GF-D8 (cell line): ENCODE results near the gene SAMD3.
"Not testable (repeated sequence)": the region's sequence is repeated elsewhere in the genome, so short reads cannot be mapped to it uniquely, and the experiment has no call there.

Source experiments
- DNase-seq: peaks from one replicate; lab custom pipeline; 2025; lab: John Stamatoyannopoulos, UW

Gene SAMD3

GRCh38 chr6:130211691-130212090 is 11.1 kb downstream of the SAMD3 start:
- DNase-seq = no peak

- no peak for DNase-seq
Observed at GRCh38 chr6:130207979-130208649, 14.6 kb downstream of the SAMD3 start.

- no peak for DNase-seq
Observed at GRCh38 chr6:130206479-130206878, 16.3 kb downstream of the SAMD3 start.

GRCh38 chr6:130204322-130204721 is 18.4 kb downstream of the SAMD3 start:
- DNase-seq = no peak

GRCh38 chr6:130203370-130203769 is 19.4 kb downstream of the SAMD3 start:
- DNase-seq = no peak

GRCh38 chr6:130202782-130203181 is 20.0 kb downstream of the SAMD3 start:
- DNase-seq = no peak

- no peak for DNase-seq
Observed at GRCh38 chr6:130200020-130200419, 22.7 kb downstream of the SAMD3 start.

- DNase-seq = no peak
Observed at GRCh38 chr6:130198483-130199035, 24.2 kb downstream of the SAMD3 start.

- DNase-seq = not testable (repeated sequence)
Observed at GRCh38 chr6:130197816-130198482, 24.8 kb downstream of the SAMD3 start.

GRCh38 chr6:130194434-130194833 is 28.3 kb downstream of the SAMD3 start:
- not testable (repeated sequence) for DNase-seq

- DNase-seq = no peak
Observed at GRCh38 chr6:130190701-130191690, 31.8 kb downstream of the SAMD3 start.

- no peak for DNase-seq
Observed at GRCh38 chr6:130189531-130190397, 33.0 kb downstream of the SAMD3 start.

- DNase-seq = no peak
Observed at GRCh38 chr6:130188207-130188899, 34.4 kb downstream of the SAMD3 start.

GRCh38 chr6:130187335-130188206 is 35.2 kb downstream of the SAMD3 start:
- no peak for DNase-seq

GRCh38 chr6:130185658-130186057 is 37.1 kb downstream of the SAMD3 start:
- no peak for DNase-seq

GRCh38 chr6:130183271-130184222 is 39.2 kb downstream of the SAMD3 start:
- DNase-seq = no peak

GRCh38 chr6:130182466-130182865 is 40.3 kb downstream of the SAMD3 start:
- DNase-seq = no peak

GRCh38 chr6:130178692-130179091 is 44.1 kb downstream of the SAMD3 start:
- DNase-seq = no peak
